ENCODE results near the gene SLC24A3.

- TF ChIP-seq CTCF (conservative IDR thresholded peaks at IDR 0.05; ENCODE audit: low read length) (no peak), EZH2phosphoT487 (IDR thresholded peaks at IDR 0.05; ENCODE audit: borderline replicate concordance, low read depth, low read length) (no peak)
Observed at GRCh38 chr20:19257865-19258264, 45.4 kb downstream of the SLC24A3 start.

All from OCI-LY7 (cell line).